Measurements from ENCODE around the gene TRAPPC2L. TPM values are rescaled to one million over a fixed set of nuclear protein-coding genes. Genes with fewer than 3 reads are reported as not detected.

The TRAPPC2L gene
- total and polyA plus RNA-seq, 2 donors (not counting 1 experiment from before 2014, with no cell fraction given) = 33.5 to 65.1 TPM

GRCh38 chr16:88810912-88811768 is 45.8 kb upstream of the TRAPPC2L start:
- Histone ChIP-seq H2AFZ (ENCODE audit: insufficient read depth, low read depth, low read length, poor library complexity, severe bottlenecking) (peak overlapping the region; percentile 78), H3K27ac (ENCODE audit: low read length in 2 of 2) (peak overlapping the region; percentile 61 to 65), H4K20me1 (ENCODE audit: control insufficient read depth, insufficient read depth, low read length, poor library complexity, severe bottlenecking) (peaks cover 39% of the 10 kb centered on the region), H3K9me3 (ENCODE audit: control extremely low read depth in 1 of 3, control insufficient read depth in 2 of 3, insufficient read depth in 1 of 3, low read length in 2 of 3) (no peaks in the 10 kb centered on the region), H3K79me2 (ENCODE audit: control insufficient read depth, insufficient read depth, low read length) (peaks cover 15% of the 10 kb centered on the region), H3K9ac (ENCODE audit: low read length) (peak overlapping the region; percentile 79), H3K4me3 (ENCODE audit: control extremely low read depth in 1 of 5, extremely low read depth in 1 of 5, insufficient read depth in 1 of 5, low read depth in 2 of 5, low read length in 4 of 5) (peak overlapping the region; percentile 45 to 90 (median 77)), H3K27me3 (replicated peaks in 1 of 4; ENCODE audit: control extremely low read depth in 1 of 4, control insufficient read depth in 3 of 4, insufficient read depth in 4 of 4, low read length in 3 of 4) (no peaks in the 10 kb centered on the region), H3K4me1 (ENCODE audit: control insufficient read depth in 2 of 2, insufficient read depth in 2 of 2, low read length in 2 of 2) (peaks cover 11 to 26% of the 10 kb centered on the region in 2 donors), H3K36me3 (replicated peaks in 1 of 2; ENCODE audit: control extremely low read depth in 1 of 2, control insufficient read depth in 1 of 2, extremely low read depth in 1 of 2, insufficient read depth in 2 of 2, low read length in 1 of 2) (peaks cover 0 to 23% of the 10 kb centered on the region in 2 experiments), H3K4me2 (replicated peaks; ENCODE audit: low read depth, low read length, poor library complexity, severe bottlenecking) (peak overlapping the region; percentile 99)
- Mint-ChIP-seq H3K27me3 (no peaks in the 10 kb centered on the region), H3K27ac (peak overlapping the region; percentile 96), H3K4me3 (peak overlapping the region; percentile 92), H3K9me3 (ENCODE audit: insufficient read depth) (no peaks in the 10 kb centered on the region), H3K4me1 (peaks cover 19% of the 10 kb centered on the region)
- POLR2A ChIA-PET = interaction anchor here (0.7 to 2.3 kb wide), 7 partner anchors 10 to 406 kb away, joined by 3 to 11 read pairs (median 5); partner anchors contain the start of genes GALNS, TRAPPC2L and ZNF778
- no peak for TF ChIP-seq EZH2 (IDR thresholded peaks at IDR 0.05; ENCODE audit: borderline replicate concordance, insufficient read depth, low read depth, low read length, poor library complexity, severe bottlenecking)
- TF ChIP-seq CTCF (IDR thresholded peaks at IDR 0.05) = no peak
- intact Hi-C loops (cut with micrococcal nuclease) = loop anchor here (1.0 kb wide), 1 partner anchor 406 kb away; the partner anchor contains the start of gene ZNF778
- DNase-seq = peak; percentile 82
- WGBS (ENCODE audit: insufficient coverage) = 2% methylated on average over 65 of the region's 65 CpGs
- ATAC-seq (ENCODE audit: low read depth) = peak; percentile 40
- CTCF ChIA-PET = interaction anchor here (0.9 to 3.9 kb wide), 12 partner anchors 10 to 406 kb away, joined by 3 to 23 read pairs (median 4); partner anchors contain the start of genes GALNS, TRAPPC2L and ZNF778
